NCI-H187 (cell line): ENCODE measurements around the gene DDR2.

Experiments
- DNase-seq, 2 experiments: peaks; one replicate each; lab custom pipeline; 2025; lab: John Stamatoyannopoulos, UW

DDR2 gene

GRCh38 chr1:162697140-162697895 lies 65.1 kb downstream of the DDR2 start:
- DNase-seq = no peak

GRCh38 chr1:162699366-162699765 lies 67.1 kb downstream of the DDR2 start:
- DNase-seq = no peak

- DNase-seq = no peak
These were observed 67.9 kb downstream of the DDR2 start for GRCh38 chr1:162700131-162700530.

GRCh38 chr1:162701286-162701685 lies 69.0 kb downstream of the DDR2 start:
- DNase-seq = no peak

- DNase-seq = no peak
These were observed 70.4 kb downstream of the DDR2 start for GRCh38 chr1:162702628-162703027.

GRCh38 chr1:162703708-162704107 lies 71.4 kb downstream of the DDR2 start:
- DNase-seq = no peak

- no peak for DNase-seq
These were observed 72.6 kb downstream of the DDR2 start for GRCh38 chr1:162704673-162705424.

- no peak for DNase-seq
These were observed 73.7 kb downstream of the DDR2 start for GRCh38 chr1:162706003-162706402.

- DNase-seq = no peak
These were observed 74.3 kb downstream of the DDR2 start for GRCh38 chr1:162706606-162707005.

GRCh38 chr1:162708286-162708685 lies 76.0 kb downstream of the DDR2 start:
- peak; percentile 81 to 83 for DNase-seq

- no peak for DNase-seq
These were observed 77.0 kb downstream of the DDR2 start for GRCh38 chr1:162709132-162709860.

GRCh38 chr1:162709870-162710269 lies 77.6 kb downstream of the DDR2 start:
- DNase-seq = no peak

GRCh38 chr1:162710345-162710744 lies 78.1 kb downstream of the DDR2 start:
- no peak for DNase-seq

GRCh38 chr1:162710780-162711465 lies 78.7 kb downstream of the DDR2 start:
- DNase-seq = no peak

GRCh38 chr1:162712317-162713029 lies 80.2 kb downstream of the DDR2 start:
- DNase-seq = no peak

GRCh38 chr1:162716123-162716522 lies 83.9 kb downstream of the DDR2 start:
- no peak for DNase-seq

GRCh38 chr1:162716552-162716951 lies 84.3 kb downstream of the DDR2 start:
- no peak for DNase-seq

GRCh38 chr1:162717548-162718184 lies 85.4 kb downstream of the DDR2 start:
- DNase-seq = no peak

- DNase-seq = no peak
These were observed 87.4 kb downstream of the DDR2 start for GRCh38 chr1:162719678-162720077.

- no peak for DNase-seq
These were observed 88.7 kb downstream of the DDR2 start for GRCh38 chr1:162720996-162721395.

GRCh38 chr1:162721471-162721870 lies 89.2 kb downstream of the DDR2 start:
- DNase-seq = no peak
